Stimulated activated CD8-positive, alpha-beta memory T cell treated with anti-CD3 and anti-CD28 coated beads, Interleukin-7, amount 100 ng/mL, for 48 hours (primary cell): ENCODE data around the gene FREM1.

Experiments used
- DNase-seq, 2 donors: peaks; one replicate each; pipeline ENCODE4 v3.0.0-alpha.2; 2020; ENCODE audit warnings: low read depth in 1 of 2; ENCODE audit errors: extremely low read depth in 1 of 2

FREM1 gene

GRCh38 chr9:14768405-14769229, 141.6 kb downstream of the FREM1 start:
- no peak for DNase-seq

GRCh38 chr9:14766299-14766698, 143.9 kb downstream of the FREM1 start:
- DNase-seq: no peak

DNA sequence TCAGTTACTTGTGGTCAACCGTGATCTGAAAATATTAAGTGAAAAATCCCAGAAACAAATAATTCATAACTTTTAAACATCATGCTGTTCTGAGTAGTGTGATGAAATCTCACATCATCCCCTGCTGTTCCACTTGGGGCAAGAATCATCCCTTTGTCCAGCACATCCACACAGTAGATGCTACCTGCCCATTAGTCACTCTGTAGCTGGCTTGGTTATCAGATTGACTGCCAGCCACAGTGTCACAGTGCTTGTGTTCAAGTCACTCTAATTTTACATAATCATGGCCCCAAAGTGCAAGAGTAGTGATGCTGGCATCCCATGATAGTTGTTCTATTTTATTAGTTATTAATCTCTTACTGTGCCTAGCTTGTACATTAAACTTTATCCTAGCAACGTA, 148.6 kb downstream of the FREM1 start:
- no peak for DNase-seq

GRCh38 chr9:14760060-14760459, 150.2 kb downstream of the FREM1 start:
- DNase-seq: no peak

GRCh38 chr9:14756291-14756690, 153.9 kb downstream of the FREM1 start:
- DNase-seq: no peak

- no peak for DNase-seq
These were observed 157.4 kb downstream of the FREM1 start for GRCh38 chr9:14752871-14753270.

- DNase-seq: no peak
These were observed 158.0 kb downstream of the FREM1 start for GRCh38 chr9:14752271-14752670.

GRCh38 chr9:14750821-14751220, 159.4 kb downstream of the FREM1 start:
- no peak for DNase-seq

DNA sequence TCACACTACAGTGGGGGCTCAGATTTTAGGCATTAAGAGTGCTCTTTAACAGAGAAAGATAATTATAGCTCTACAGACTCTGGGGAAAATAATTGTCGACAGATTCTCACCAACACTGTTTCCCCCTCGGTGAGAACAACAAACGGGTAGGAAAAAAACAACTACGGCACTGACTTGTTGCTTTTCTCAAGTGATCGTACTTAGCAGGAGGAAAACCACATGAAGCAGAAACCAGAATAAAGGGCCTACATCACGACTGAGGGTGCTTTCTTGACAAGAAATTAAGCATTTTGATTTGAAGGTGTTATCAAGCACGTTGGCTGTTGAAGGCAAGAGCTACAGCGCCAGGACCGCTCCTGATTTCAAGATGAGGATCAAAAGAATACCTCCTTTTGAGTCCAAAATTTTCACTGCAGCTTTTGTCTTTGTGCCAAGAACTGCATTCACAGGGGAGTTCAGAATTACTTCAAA, 160.5 kb downstream of the FREM1 start:
- DNase-seq: no peak

DNA sequence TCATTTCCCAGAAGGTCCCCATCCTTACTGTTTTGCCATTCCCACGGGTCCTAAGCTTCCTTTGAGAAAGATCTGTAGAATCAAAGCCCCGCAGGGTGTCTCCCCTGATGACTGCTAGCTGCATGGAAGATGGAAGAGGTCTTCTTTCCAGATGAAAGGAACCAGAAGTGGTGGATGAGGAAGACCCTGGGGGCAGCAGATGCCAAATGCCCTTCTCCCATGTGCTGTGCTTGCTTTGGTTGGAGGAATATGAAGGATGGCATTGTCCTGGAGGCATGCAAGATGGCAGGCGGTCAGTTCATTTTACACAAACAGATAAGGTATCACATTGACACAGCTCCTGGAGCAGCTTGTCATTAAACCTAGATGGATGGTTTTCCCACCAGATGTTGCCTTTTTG, 161.9 kb downstream of the FREM1 start:
- DNase-seq: no peak

GRCh38 chr9:14747111-14747510, 163.1 kb downstream of the FREM1 start:
- DNase-seq: no peak

GRCh38 chr9:14746626-14747025, 163.6 kb downstream of the FREM1 start:
- DNase-seq: no peak

GRCh38 chr9:14744768-14745167, 165.5 kb downstream of the FREM1 start:
- DNase-seq: no peak

GRCh38 chr9:14741369-14741768, 168.9 kb downstream of the FREM1 start:
- no peak for DNase-seq

DNA sequence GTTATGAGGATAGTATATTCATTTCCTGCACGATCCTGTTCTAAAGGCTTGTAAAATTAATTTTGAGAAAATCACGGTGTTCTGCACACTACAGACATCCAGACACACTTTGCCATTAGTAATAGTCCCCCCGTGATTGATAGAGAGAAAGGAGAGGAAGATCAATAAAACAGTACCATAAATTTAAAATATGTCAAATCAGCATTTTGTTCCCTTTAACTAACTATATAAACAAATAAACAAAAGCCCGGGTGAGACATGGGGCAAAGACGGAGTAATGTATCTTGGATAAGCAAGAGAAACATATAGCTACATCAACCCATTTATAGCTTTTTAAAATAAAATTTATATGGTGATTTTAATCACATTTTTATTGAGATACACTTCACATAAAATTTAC, 177.1 kb downstream of the FREM1 start:
- no peak for DNase-seq

DNA sequence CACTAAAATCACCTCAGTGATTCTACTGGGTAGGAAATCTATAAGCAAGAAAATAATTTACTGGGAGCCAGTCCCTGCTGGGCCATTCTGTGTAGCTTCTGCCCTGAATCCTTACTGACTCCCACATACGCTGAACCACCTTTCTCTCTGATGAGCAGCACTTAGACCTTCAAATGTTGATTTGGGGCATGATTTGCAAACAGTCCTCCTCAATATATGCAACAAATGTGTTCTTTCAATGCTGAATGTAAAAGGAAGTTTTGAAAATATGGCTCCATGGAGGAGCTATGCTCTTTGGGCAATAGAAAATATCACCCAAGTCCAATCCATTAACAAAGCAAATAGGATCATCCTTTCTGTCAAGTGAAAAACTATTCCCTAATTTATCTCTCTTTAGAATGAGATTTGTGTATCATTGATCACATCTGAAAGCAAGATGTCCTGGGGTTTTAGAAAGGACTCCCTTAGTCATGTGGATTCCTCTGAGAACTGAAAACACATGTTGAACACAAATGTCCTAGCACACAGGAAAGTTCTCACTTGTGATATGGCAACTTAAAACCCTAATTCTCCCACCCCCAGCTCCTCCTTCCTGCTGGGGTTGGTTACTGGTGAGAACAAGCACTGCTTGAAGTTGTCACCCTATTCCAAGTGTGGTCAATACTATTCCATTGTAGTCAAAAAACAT, 178.8 kb downstream of the FREM1 start:
- no peak for DNase-seq

GRCh38 chr9:14730461-14730898, 179.7 kb downstream of the FREM1 start:
- no peak for DNase-seq

DNA sequence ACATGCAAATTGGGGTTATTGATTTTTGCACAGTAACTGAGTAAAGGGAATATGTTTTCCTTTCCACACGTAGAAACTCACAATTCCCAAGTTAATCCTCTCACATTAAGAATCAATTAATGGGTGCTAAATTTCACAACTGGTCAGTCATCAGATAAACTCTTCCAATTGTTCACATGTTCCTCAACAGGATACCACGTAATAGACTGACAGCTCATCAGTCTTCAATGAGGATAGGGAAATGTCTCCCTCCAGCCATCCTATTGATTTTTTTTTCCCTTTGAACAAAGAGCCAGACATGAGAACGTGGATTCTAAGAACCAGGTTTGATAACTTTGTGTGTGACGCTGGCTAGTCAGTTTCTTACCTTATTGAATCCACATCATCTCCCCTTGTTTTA, 186.9 kb downstream of the FREM1 start:
- DNase-seq: no peak

DNA sequence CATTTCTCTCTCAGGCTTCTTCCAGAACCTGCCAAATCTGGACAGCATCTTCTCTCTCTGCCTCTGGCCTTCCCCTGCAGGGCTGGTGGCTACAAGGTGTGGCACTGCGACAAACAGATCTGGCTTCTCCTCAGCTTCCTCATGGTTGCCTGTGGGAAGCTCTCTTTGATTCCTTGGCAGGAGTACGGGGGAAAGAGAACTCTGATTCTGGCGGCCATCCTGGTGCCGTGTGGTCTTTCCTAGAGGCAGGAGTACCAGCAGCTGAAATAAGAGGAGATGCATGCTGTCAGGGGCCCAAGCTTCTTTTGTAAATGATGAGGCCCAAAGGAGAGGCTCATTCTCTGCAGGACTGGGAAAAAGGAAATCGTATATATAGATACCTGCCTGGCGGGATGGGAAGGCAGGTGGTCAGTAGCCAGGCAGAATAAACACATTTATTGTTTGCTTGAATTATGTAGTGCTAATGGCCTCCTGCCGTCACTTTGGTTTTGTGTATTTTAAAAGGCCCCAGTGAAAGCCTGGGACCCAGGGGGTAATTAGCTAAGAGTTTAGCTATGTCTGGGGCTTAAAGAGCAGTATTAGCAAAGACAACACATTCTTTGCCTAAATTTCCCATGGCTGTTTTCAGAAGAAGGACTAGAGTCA, 187.7 kb downstream of the FREM1 start, which contains the start of gene CER1:
TSS of gene CER1 (minus strand) at position 343 of the 645 bp plus-strand sequence. CDS start at position 282, 61 bp downstream.
- no peak for DNase-seq

DNA sequence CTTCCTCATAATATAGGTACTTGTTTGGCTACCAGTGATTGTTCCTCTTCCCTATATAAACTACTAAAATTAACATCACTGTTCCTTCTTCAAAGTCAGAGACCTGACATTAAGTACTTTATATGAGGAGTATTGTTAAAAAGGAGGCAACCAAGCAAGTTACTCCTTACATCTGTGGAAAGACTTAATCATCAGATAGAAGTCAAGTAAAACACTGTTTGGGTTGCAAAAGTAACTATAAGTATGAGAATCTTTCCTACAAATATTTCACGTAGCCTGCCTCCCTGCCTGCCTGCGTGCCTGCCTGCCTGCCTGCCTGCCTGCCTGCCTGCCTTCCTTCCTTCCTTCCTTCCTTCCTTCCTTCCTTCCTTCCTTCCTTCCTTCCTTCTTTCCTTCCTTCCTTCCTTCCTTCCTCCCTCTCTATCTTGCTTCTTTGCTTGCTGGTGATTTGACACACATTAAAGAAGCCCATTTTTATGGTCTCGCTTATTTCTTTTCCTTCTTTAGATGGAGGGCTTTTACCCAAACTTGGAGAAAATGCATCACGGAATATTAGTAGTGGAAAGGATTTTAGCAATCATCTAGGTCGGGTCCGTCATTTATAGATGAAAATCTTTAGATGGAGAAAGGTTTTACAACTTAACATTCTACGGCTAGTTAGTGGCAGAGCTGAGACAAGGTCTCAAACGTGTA, 190.9 kb downstream of the FREM1 start:
- no peak for DNase-seq

GRCh38 chr9:14715102-14715501, 195.1 kb downstream of the FREM1 start:
- no peak for DNase-seq
